Neural progenitor cell (in vitro differentiated cells): Measurements from ENCODE around the gene GPR4.

Experiments
- EZH2 ChIP-seq: fragments of 200-600 bp; sonication (generic); IDR thresholded peaks from 2 replicates; pipeline ENCODE4 v1.6.1; 2017; ENCODE audit warnings: antibody characterized with exemption, mild to moderate bottlenecking, moderate library complexity
- TF ChIP-seq, protein P1 (sequence below): fragments of 200-600 bp; sonication (generic); IDR thresholded peaks from 2 replicates; pipeline ENCODE4 v1.5.1; 2017; ENCODE audit warnings: antibody characterized with exemption, mild to moderate bottlenecking

DNA sequence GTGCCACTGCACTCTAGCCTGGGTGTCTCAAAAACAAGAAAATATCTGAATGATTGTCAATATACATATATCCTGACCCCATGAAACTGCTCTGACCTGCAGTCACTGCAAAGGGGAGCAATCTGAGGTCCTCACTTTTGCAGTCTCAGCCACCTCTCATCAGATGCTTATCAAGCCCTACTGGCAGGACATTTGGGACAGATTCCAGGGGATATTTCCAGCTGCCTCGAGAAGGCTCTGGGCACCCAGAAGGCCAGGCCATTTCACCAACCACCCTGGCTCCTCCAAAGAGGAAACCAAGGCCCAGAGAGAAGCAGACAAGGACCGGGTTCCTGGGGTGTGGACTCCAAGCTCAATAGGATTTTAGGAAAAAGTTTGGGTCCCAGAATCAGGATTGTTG is 34.9 kb upstream of the GPR4 start:
- TF ChIP-seq, protein P1, sequence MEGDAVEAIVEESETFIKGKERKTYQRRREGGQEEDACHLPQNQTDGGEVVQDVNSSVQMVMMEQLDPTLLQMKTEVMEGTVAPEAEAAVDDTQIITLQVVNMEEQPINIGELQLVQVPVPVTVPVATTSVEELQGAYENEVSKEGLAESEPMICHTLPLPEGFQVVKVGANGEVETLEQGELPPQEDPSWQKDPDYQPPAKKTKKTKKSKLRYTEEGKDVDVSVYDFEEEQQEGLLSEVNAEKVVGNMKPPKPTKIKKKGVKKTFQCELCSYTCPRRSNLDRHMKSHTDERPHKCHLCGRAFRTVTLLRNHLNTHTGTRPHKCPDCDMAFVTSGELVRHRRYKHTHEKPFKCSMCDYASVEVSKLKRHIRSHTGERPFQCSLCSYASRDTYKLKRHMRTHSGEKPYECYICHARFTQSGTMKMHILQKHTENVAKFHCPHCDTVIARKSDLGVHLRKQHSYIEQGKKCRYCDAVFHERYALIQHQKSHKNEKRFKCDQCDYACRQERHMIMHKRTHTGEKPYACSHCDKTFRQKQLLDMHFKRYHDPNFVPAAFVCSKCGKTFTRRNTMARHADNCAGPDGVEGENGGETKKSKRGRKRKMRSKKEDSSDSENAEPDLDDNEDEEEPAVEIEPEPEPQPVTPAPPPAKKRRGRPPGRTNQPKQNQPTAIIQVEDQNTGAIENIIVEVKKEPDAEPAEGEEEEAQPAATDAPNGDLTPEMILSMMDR, result no peak
- no peak for TF ChIP-seq EZH2
